Endothelial cell of umbilical vein (primary cell): ENCODE data around the gene TSPAN10. TPM values are rescaled to one million over a fixed set of nuclear protein-coding genes. Genes with fewer than 3 reads are reported as not detected.

Source experiments
- BruUV-seq: library from RNA; stranded (reverse); fragments of 400-500 nt; replicated peaks from 2 replicates; lab custom pipeline; 2021; lab: Mats Ljungman, UMichigan
- CTCF ChIA-PET: fragments of 300-600, 350-600 bp; sonication (Branson Sonifier 250); formaldehyde crosslinking; loops from one replicate; lab custom pipeline; 2021; ENCODE audit warnings: antibody characterized with exemption, inconsistent platforms; lab: Charles Lee
- POLR2A ChIA-PET: fragments of 300-600, 350-600 bp; sonication (Branson Sonifier 250); formaldehyde crosslinking; loops from one replicate; lab custom pipeline; 2021; ENCODE audit warnings: antibody characterized with exemption, inconsistent platforms; lab: Charles Lee
- DNase-seq: peaks from one replicate; pipeline ENCODE4 v3.0.0-alpha.2; 2011; ENCODE audit warnings: low read depth, low spot score
- FAIRE-seq: peaks from 2 replicates; lab custom pipeline; 2011; peaks lifted over from hg19 to GRCh38; lab: Jason Lieb, UNC
- H2AFZ ChIP-seq: 2 replicates; pipeline ENCODE4 v1.6.0; 2012; ENCODE audit warnings: low read depth, low read length, control low read depth, inconsistent platforms
- H3K27ac ChIP-seq: 2 replicates; pipeline ENCODE4 v1.5.1; 2011; ENCODE audit warnings: low read depth, mild to moderate bottlenecking, control low read depth, low read length, moderate library complexity; ENCODE audit not compliant: insufficient read depth
- H3K27me3 ChIP-seq, 2 experiments: 2 replicates each; pipeline versions ENCODE4 v1.6.0 to v1.6.1; 2011; ENCODE audit warnings: low read length in 2 of 2, mixed read lengths in 1 of 2; ENCODE audit not compliant: control insufficient read depth in 2 of 2, insufficient read depth in 2 of 2
- H3K36me3 ChIP-seq, 2 experiments: 2 replicates in 1 of 2; 3 replicates in 1 of 2; pipeline ENCODE4 v1.5.1; 2011; ENCODE audit warnings: low read length in 2 of 2, mild to moderate bottlenecking in 1 of 2, moderate library complexity in 1 of 2; ENCODE audit not compliant: control insufficient read depth in 2 of 2, insufficient read depth in 2 of 2; ENCODE audit errors: extremely low read depth in 1 of 2
- H3K4me1 ChIP-seq: 3 replicates; pipeline ENCODE4 v1.5.1; 2011; ENCODE audit warnings: mild to moderate bottlenecking, low read length; ENCODE audit not compliant: control insufficient read depth, insufficient read depth; ENCODE audit errors: extremely low read depth
- H3K4me2 ChIP-seq: 2 replicates; pipeline ENCODE4 v1.6.1; 2011; ENCODE audit warnings: low read length, control low read depth, mixed read lengths; ENCODE audit not compliant: insufficient read depth
- H3K4me3 ChIP-seq, 3 experiments: fragments of 200-600 bp in 1 of 3; sonication (generic), shearing (Covaris generic) in 1 of 3; replicated peaks in 1 of 3; 2 replicates each; pipeline ENCODE4 v1.5.1; 2011 to 2016; ENCODE audit warnings: control low read depth in 3 of 3, low read length in 3 of 3, mild to moderate bottlenecking in 2 of 3, inconsistent platforms in 1 of 3, low read depth in 1 of 3, moderate library complexity in 1 of 3; ENCODE audit not compliant: insufficient read depth in 1 of 3
- H3K79me2 ChIP-seq: 2 replicates; pipeline ENCODE4 v1.6.0; 2012; ENCODE audit warnings: low read length, inconsistent platforms; ENCODE audit not compliant: control insufficient read depth, insufficient read depth
- H3K9ac ChIP-seq: replicated peaks from 2 replicates; pipeline ENCODE3; 2011; ENCODE audit warnings: low read length, control low read depth; ENCODE audit not compliant: insufficient read depth; ENCODE audit errors: extremely low read depth
- H3K9me1 ChIP-seq: replicated peaks from 3 replicates; pipeline ENCODE4 v1.6.0; 2011; ENCODE audit warnings: mild to moderate bottlenecking, low read length; ENCODE audit not compliant: control insufficient read depth, insufficient read depth; ENCODE audit errors: extremely low read depth
- H3K9me3 ChIP-seq: replicated peaks from 2 replicates; pipeline ENCODE4 v1.5.1; 2012; ENCODE audit warnings: low read length, inconsistent platforms; ENCODE audit not compliant: control insufficient read depth, insufficient read depth
- H4K20me1 ChIP-seq: replicated peaks from 2 replicates; pipeline ENCODE3; 2011; ENCODE audit warnings: mild to moderate bottlenecking, low read length; ENCODE audit not compliant: control insufficient read depth, insufficient read depth; ENCODE audit errors: extremely low read depth
- EZH2 ChIP-seq: IDR thresholded peaks from 2 replicates; pipeline ENCODE4 v1.6.1; 2012; ENCODE audit warnings: borderline replicate concordance, low read depth, mild to moderate bottlenecking, moderate library complexity, low read length, inconsistent platforms; ENCODE audit not compliant: severe bottlenecking
- FOS ChIP-seq: IDR thresholded peaks from 2 replicates; pipeline ENCODE4 v1.6.1; 2011; ENCODE audit warnings: mild to moderate bottlenecking, low read length, moderate library complexity, borderline replicate concordance; ENCODE audit not compliant: insufficient read depth
- GATA2 ChIP-seq: IDR thresholded peaks from 2 replicates; pipeline ENCODE4 v1.7.0; 2011; ENCODE audit warnings: low read depth, mild to moderate bottlenecking, moderate library complexity, mixed read lengths, low read length; ENCODE audit not compliant: insufficient read length, insufficient read depth
- JUN ChIP-seq: IDR thresholded peaks from 2 replicates; pipeline ENCODE4 v1.6.1; 2011; ENCODE audit warnings: borderline replicate concordance, low read depth; ENCODE audit not compliant: insufficient read length, insufficient read depth
- MYC ChIP-seq: IDR thresholded peaks from one replicate; pipeline ENCODE4 v1.6.1; 2011; ENCODE audit warnings: mild to moderate bottlenecking, low read depth, low read length
- POLR2A ChIP-seq: IDR thresholded peaks from 2 replicates; pipeline ENCODE4 v1.6.1; 2012; ENCODE audit warnings: low read depth, mild to moderate bottlenecking, control low read depth, low read length
- POLR2AphosphoS5 ChIP-seq: IDR thresholded peaks from 2 replicates; pipeline ENCODE4 v1.6.1; 2012; ENCODE audit warnings: low read depth, mild to moderate bottlenecking, control low read depth, low read length, moderate library complexity; ENCODE audit not compliant: insufficient read depth
- dilution Hi-C: fragments of 300-500 bp; cut with MboI; formaldehyde crosslinking; loops from one replicate; pipeline ENCODE4 v1.15.0; 2019; ENCODE audit warnings: low sequenced_read_pairs; ENCODE audit not compliant: extremely low pct_ligation_motif_present
- intact Hi-C: fragments of 100-400 bp; cut with micrococcal nuclease; formaldehyde crosslinking; loops from one replicate; pipeline ENCODE4 v1.10.0; 2022
- polyA plus RNA-seq, 4 experiments: library from polyadenylated mRNA; depleted of rRNA in 3 of 4; stranded (reverse) in 3 of 4; unstranded in 1 of 4; fragments of >200 nt; gene quantifications; 2 replicates each; pipeline versions ENCODE4 v1.2.1 to v1.2.3, GENCODE V29; 2011 to 2012; ENCODE audit warnings: missing spikeins in 1 of 4
- total RNA-seq: library from RNA; stranded (reverse); gene quantifications from 2 replicates; pipeline ENCODE4 v1.2.3, GENCODE V29; 2021
- TF ChIP-seq, protein P1 (sequence below), 2 donors: IDR thresholded peaks; 1 replicate in 1 of 2; 2 replicates in 1 of 2; pipeline ENCODE4 v1.5.1; 2011; ENCODE audit warnings: low read length in 2 of 2, mild to moderate bottlenecking in 2 of 2, moderate library complexity in 2 of 2, control low read depth in 1 of 2, inconsistent platforms in 1 of 2, low read depth in 1 of 2; ENCODE audit not compliant: insufficient read depth in 1 of 2; ENCODE audit errors: extremely low read depth in 1 of 2
- TF ChIP-seq, protein P2 (sequence below): IDR thresholded peaks from 2 replicates; pipeline ENCODE4 v1.6.1; 2011; ENCODE audit not compliant: insufficient read depth, insufficient read length

TSPAN10 gene
- total and polyA plus RNA-seq, 2 donors (not counting 3 experiments of a cell fraction or from before 2014, with no cell fraction given) = 0.91 to 1.1 TPM

DNA sequence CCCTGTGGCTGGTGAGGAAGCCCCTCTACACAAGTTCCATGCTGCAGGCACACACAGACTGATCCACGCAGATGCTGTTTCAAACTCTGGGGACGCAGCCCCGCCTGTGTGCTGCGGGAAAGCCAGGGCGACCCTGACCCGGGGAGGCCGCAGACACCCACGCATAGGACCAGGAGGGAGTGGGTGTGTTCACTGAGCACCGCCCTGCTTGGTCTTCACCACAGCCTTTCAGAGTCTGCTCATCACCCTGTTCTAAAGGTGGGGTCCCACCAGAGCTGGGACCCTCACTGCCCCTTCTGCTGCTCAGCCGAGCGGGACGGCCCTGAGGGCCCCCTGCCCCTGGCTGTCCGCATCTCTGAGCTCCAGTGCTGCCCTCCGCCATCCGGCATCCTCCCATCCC lies 7.5 kb downstream of the TSPAN10 start:
- H3K36me3 ChIP-seq = no peaks in the 10 kb centered on the region
- ChIA-PET CTCF (interaction anchor here (1.5 kb wide), 1 partner anchor 10 kb away, joined by 6 read pairs; no protein-coding TSS in a partner anchor), POLR2A (interaction anchor here (0.6 kb wide), 1 partner anchor 25 kb away, joined by 5 read pairs; no protein-coding TSS in a partner anchor)
- H3K4me3 ChIP-seq = no peak overlapping the region
- no peak overlapping the region for H3K4me2 ChIP-seq
- no peak overlapping the region for H3K9ac ChIP-seq
- DNase-seq (no peak), FAIRE-seq (no peak)
- intact Hi-C loops (no loop called here), dilution Hi-C loops (no loop called here)
- no TSS peak for BruUV-seq
- no peaks in the 10 kb centered on the region for H3K79me2 ChIP-seq
- H4K20me1 ChIP-seq = no peaks in the 10 kb centered on the region
- H3K9me3 ChIP-seq = no peaks in the 10 kb centered on the region
- no peaks in the 10 kb centered on the region for H3K4me1 ChIP-seq
- no peaks in the 10 kb centered on the region for H3K9me1 ChIP-seq
- H3K27ac ChIP-seq = no peak overlapping the region
- TF ChIP-seq POLR2A = no peak
- no peak for TF ChIP-seq FOS
- no peak for TF ChIP-seq MYC
- no peak for TF ChIP-seq POLR2AphosphoS5
- TF ChIP-seq, protein P1, sequence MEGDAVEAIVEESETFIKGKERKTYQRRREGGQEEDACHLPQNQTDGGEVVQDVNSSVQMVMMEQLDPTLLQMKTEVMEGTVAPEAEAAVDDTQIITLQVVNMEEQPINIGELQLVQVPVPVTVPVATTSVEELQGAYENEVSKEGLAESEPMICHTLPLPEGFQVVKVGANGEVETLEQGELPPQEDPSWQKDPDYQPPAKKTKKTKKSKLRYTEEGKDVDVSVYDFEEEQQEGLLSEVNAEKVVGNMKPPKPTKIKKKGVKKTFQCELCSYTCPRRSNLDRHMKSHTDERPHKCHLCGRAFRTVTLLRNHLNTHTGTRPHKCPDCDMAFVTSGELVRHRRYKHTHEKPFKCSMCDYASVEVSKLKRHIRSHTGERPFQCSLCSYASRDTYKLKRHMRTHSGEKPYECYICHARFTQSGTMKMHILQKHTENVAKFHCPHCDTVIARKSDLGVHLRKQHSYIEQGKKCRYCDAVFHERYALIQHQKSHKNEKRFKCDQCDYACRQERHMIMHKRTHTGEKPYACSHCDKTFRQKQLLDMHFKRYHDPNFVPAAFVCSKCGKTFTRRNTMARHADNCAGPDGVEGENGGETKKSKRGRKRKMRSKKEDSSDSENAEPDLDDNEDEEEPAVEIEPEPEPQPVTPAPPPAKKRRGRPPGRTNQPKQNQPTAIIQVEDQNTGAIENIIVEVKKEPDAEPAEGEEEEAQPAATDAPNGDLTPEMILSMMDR (IDR thresholded peaks at IDR 0.05; ENCODE audit: extremely low read depth in 1 of 2, insufficient read depth in 1 of 2, low read depth in 1 of 2, low read length in 2 of 2) = no peak
- TF ChIP-seq EZH2 = no peak
- TF ChIP-seq JUN = no peak
- TF ChIP-seq, protein P2, sequence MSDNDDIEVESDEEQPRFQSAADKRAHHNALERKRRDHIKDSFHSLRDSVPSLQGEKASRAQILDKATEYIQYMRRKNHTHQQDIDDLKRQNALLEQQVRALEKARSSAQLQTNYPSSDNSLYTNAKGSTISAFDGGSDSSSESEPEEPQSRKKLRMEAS = no peak
- TF ChIP-seq GATA2 = no peak
- H2AFZ ChIP-seq = no peak overlapping the region
- H3K27me3 ChIP-seq = peaks cover 18 to 22% of the 10 kb centered on the region in 2 experiments
